Large intestine (tissue), 3 donors: ENCODE results near the gene EIF2D. TPM values are rescaled to one million over a fixed set of nuclear protein-coding genes. Genes with fewer than 3 reads are reported as not detected.

Experiments used
- DNase-seq, 2 donors: peaks; one replicate each; pipeline versions ENCODE4 v3.0.0 to v3.0.0-alpha.2; 2013
- H3K27ac ChIP-seq: one replicate; pipeline ENCODE4 v1.5.1; 2013; ENCODE audit warnings: low read length
- H3K27me3 ChIP-seq: 2 replicates; pipeline ENCODE4 v1.6.1; 2013; ENCODE audit warnings: low read length; ENCODE audit not compliant: control insufficient read depth, insufficient read depth
- H3K36me3 ChIP-seq: 2 replicates; pipeline ENCODE4 v1.6.1; 2013; ENCODE audit warnings: low read length; ENCODE audit not compliant: control insufficient read depth, insufficient read depth
- H3K4me1 ChIP-seq: one replicate; pipeline ENCODE4 v1.6.1; 2013; ENCODE audit warnings: low read length; ENCODE audit not compliant: control insufficient read depth, insufficient read depth
- H3K4me3 ChIP-seq: one replicate; pipeline ENCODE4 v1.5.1; 2013; ENCODE audit warnings: low read length
- H3K9me3 ChIP-seq: one replicate; pipeline ENCODE4 v1.6.1; 2013; ENCODE audit warnings: mild to moderate bottlenecking, low read depth, low read length, moderate library complexity; ENCODE audit not compliant: control insufficient read depth
- WGBS: methylation state at CpG from one replicate; pipeline ENCODE4 v1.1.5; 2013; ENCODE audit warnings: low lambda C conversion rate; ENCODE audit not compliant: insufficient coverage; 5-methylcytosine and 5-hydroxymethylcytosine counted together
- polyA plus RNA-seq: library from polyadenylated mRNA; unstranded; fragments of 120-200 nt; gene quantifications from one replicate; pipeline ENCODE4 v1.2.1, GENCODE V29; 2013

EIF2D gene
- polyA plus RNA-seq, 1 donor = 53.2 TPM

GRCh38 chr1:206557636-206558473 is 54.4 kb downstream of the EIF2D start:
- WGBS = 86% methylated on average over 1 of the region's 14 CpGs
- peaks cover 3% of the 10 kb centered on the region for H3K4me1 ChIP-seq
- peak overlapping the region; percentile 34 for H3K4me3 ChIP-seq
- peaks cover 44% of the 10 kb centered on the region for H3K27me3 ChIP-seq
- no peak overlapping the region for H3K27ac ChIP-seq
- H3K9me3 ChIP-seq = no peaks in the 10 kb centered on the region
- H3K36me3 ChIP-seq = no peaks in the 10 kb centered on the region
- no peak for DNase-seq

- DNase-seq = peak; percentile 23 to 55
- Histone ChIP-seq H3K27me3 (peaks cover 44% of the 10 kb centered on the region), H3K4me3 (peak overlapping the region; percentile 34), H3K27ac (no peak overlapping the region), H3K36me3 (no peaks in the 10 kb centered on the region), H3K4me1 (peaks cover 3% of the 10 kb centered on the region), H3K9me3 (no peaks in the 10 kb centered on the region)
- WGBS = no CpG with 5 or more reads among the region's 67 CpGs
Measured at GRCh38 chr1:206556750-206557635, 55.3 kb downstream of the EIF2D start.

- no peak for DNase-seq
- H3K36me3 ChIP-seq = no peaks in the 10 kb centered on the region
- H3K27me3 ChIP-seq = peaks cover 47% of the 10 kb centered on the region
- H3K9me3 ChIP-seq = no peaks in the 10 kb centered on the region
- no peak overlapping the region for H3K4me3 ChIP-seq
- WGBS = no CpG with 5 or more reads among the region's 7 CpGs
- H3K27ac ChIP-seq = no peak overlapping the region
- peaks cover 3% of the 10 kb centered on the region for H3K4me1 ChIP-seq
Measured at GRCh38 chr1:206556047-206556749, 56.1 kb downstream of the EIF2D start.

DNA sequence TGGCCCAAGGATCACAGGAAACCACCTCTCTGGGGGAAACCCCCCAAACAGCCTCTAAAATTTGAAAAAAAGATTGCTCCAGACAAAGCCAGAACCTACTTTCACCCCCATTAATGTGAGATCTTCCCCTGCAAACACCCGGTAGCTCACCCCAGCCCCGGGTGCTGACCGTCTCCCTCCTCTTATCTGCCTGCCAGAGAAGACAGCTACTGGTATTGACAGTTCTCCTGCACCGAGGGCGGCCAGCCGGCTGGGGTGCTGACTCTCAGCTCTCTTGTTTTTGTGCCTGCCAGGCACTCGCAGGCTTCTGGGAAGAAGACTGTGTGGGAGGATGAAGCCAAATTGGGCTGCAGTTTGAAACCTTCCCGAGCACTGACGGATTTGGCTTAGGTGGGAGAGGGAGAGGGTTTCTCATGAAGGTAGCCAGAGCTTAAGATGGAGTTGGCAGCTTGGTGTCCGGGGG is 56.8 kb downstream of the EIF2D start:
- H3K9me3 ChIP-seq = no peaks in the 10 kb centered on the region
- H3K36me3 ChIP-seq = no peaks in the 10 kb centered on the region
- no peak for DNase-seq
- no peak overlapping the region for H3K27ac ChIP-seq
- no peak overlapping the region for H3K4me3 ChIP-seq
- peaks cover 50% of the 10 kb centered on the region for H3K27me3 ChIP-seq
- H3K4me1 ChIP-seq = peaks cover 3% of the 10 kb centered on the region
- WGBS = no CpG with 5 or more reads among the region's 10 CpGs

DNA sequence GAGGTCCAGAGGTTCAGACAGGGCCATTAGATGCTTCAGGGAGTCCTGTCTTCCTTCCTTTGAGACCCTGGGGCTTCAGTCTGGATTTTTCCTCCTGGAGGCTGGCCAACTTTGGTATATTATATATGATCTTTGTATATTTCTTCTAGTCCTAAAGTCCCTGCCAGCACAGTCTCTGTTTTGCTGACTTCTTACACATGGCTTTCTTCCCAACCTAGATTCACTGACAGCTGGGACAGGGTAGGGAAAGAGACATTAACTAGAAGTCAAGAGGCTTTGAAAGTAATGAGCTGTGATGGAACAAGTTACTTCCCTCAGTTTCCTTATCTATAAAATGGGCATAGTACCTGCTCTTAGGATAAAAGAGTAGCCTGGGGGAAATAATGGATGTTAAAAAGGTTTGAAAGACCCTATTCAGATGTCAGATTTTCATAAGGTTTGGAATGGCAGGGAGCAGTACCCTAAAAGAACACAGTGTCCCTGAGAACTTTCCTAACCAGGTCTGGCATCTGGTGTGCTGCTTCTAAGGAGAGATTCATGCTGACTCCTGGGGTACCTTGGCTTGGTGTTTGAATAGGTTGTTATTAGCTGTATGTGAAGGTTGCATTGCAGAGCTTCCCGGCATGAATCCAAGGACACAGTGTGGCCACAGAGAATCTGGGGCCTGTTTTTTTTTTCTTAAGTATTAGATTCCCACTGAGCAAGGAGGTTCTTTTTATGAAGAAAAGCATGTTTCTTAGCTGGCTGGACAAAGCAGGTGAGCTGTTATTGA is 57.4 kb downstream of the EIF2D start:
- no peak for DNase-seq
- H3K4me3 ChIP-seq = no peak overlapping the region
- no peaks in the 10 kb centered on the region for H3K9me3 ChIP-seq
- no peaks in the 10 kb centered on the region for H3K36me3 ChIP-seq
- peaks cover 51% of the 10 kb centered on the region for H3K27me3 ChIP-seq
- WGBS = 80% methylated on average over 1 of the region's 1 CpG
- peaks cover 3% of the 10 kb centered on the region for H3K4me1 ChIP-seq
- no peak overlapping the region for H3K27ac ChIP-seq

GRCh38 chr1:206554211-206554610 is 58.1 kb downstream of the EIF2D start:
- no peaks in the 10 kb centered on the region for H3K36me3 ChIP-seq
- peaks cover 52% of the 10 kb centered on the region for H3K27me3 ChIP-seq
- H3K9me3 ChIP-seq = no peaks in the 10 kb centered on the region
- H3K4me3 ChIP-seq = no peak overlapping the region
- WGBS = no CpG with 5 or more reads among the region's 3 CpGs
- no peaks in the 10 kb centered on the region for H3K4me1 ChIP-seq
- no peak for DNase-seq
- no peak overlapping the region for H3K27ac ChIP-seq

GRCh38 chr1:206551986-206552326 is 60.3 kb downstream of the EIF2D start:
- Histone ChIP-seq H3K9me3 (no peaks in the 10 kb centered on the region), H3K36me3 (no peaks in the 10 kb centered on the region), H3K27me3 (peaks cover 34% of the 10 kb centered on the region), H3K27ac (no peak overlapping the region), H3K4me3 (no peak overlapping the region), H3K4me1 (no peaks in the 10 kb centered on the region)
- WGBS = no CpG with 5 or more reads among the region's 3 CpGs
- no peak for DNase-seq

DNA sequence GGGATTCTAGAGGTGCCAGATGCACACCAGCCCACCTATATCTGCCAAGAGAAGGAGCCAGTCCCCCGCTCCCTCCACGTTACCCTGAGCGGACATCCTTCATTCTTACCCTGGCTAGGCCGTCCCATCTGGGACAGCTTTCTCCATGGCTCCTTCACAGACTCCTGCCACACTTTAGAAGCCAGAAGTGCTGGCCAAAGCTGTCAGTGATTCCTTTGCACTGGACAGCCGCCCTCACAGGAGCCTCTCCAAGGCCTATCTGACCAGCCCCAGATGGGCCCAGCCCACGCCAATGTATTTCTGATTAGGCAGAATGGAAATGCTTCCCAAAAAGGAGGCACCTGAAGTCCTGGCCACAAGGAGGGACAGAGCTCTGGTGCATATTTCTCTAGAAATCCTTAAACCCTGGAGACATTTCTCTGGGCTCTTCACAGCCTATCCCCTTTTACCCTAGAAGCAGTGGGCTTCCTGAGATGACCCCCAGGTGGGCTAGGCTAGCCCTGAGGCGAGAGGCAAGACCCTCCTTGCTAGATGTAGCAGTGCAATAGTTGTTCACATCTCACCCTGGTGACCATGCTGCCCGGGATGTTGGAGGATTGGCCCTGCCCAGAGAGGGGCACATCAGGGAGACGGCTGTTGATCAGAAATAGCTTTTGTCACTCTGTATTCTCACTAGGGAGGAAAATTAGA is 60.8 kb downstream of the EIF2D start:
- no peak overlapping the region for H3K27ac ChIP-seq
- no peak overlapping the region for H3K4me3 ChIP-seq
- no peaks in the 10 kb centered on the region for H3K4me1 ChIP-seq
- H3K36me3 ChIP-seq = no peaks in the 10 kb centered on the region
- no peaks in the 10 kb centered on the region for H3K9me3 ChIP-seq
- DNase-seq = no peak
- no CpG with 5 or more reads among the region's 9 CpGs for WGBS
- H3K27me3 ChIP-seq = peaks cover 28% of the 10 kb centered on the region

- Histone ChIP-seq H3K36me3 (no peaks in the 10 kb centered on the region), H3K9me3 (no peaks in the 10 kb centered on the region), H3K4me3 (no peak overlapping the region), H3K27me3 (peaks cover 19% of the 10 kb centered on the region), H3K4me1 (no peaks in the 10 kb centered on the region), H3K27ac (no peak overlapping the region)
- no CpG with 5 or more reads among the region's 2 CpGs for WGBS
- no peak for DNase-seq
Measured at GRCh38 chr1:206550446-206550845, 61.8 kb downstream of the EIF2D start.
